ENCODE data around the gene PARD3B.

PARD3B gene

GRCh38 chr2:205024822-205025518 lies 479.7 kb downstream of the PARD3B start:
- peak; percentile 72 for DNase-seq

GRCh38 chr2:205025580-205026240 lies 480.4 kb downstream of the PARD3B start:
- no peak for DNase-seq

- no peak for DNase-seq
Observed at GRCh38 chr2:205030695-205031094, 485.4 kb downstream of the PARD3B start.

- no peak for DNase-seq
Observed at GRCh38 chr2:205032093-205032551, 486.8 kb downstream of the PARD3B start.

GRCh38 chr2:205033431-205033830 lies 488.2 kb downstream of the PARD3B start:
- no peak for DNase-seq

GRCh38 chr2:205034034-205034433 lies 488.8 kb downstream of the PARD3B start:
- no peak for DNase-seq

- no peak for DNase-seq
Observed at GRCh38 chr2:205040323-205040722, 495.0 kb downstream of the PARD3B start.

GRCh38 chr2:205041472-205042130 lies 496.3 kb downstream of the PARD3B start:
- no peak for DNase-seq

- DNase-seq = no peak
Observed at GRCh38 chr2:205043285-205043684, 498.0 kb downstream of the PARD3B start.

- no peak for DNase-seq
Observed at GRCh38 chr2:205045706-205046105, 500.4 kb downstream of the PARD3B start.

GRCh38 chr2:205047273-205047839 lies 502.1 kb downstream of the PARD3B start:
- no peak for DNase-seq

- DNase-seq = no peak
Observed at GRCh38 chr2:205051417-205051816, 506.1 kb downstream of the PARD3B start.

- DNase-seq = no peak
Observed at GRCh38 chr2:205052781-205053180, 507.5 kb downstream of the PARD3B start.

- DNase-seq = no peak
Observed at GRCh38 chr2:205053827-205054410, 508.6 kb downstream of the PARD3B start.

GRCh38 chr2:205054789-205055188 lies 509.5 kb downstream of the PARD3B start:
- no peak for DNase-seq

GRCh38 chr2:205055251-205055650 lies 510.0 kb downstream of the PARD3B start:
- DNase-seq = no peak

GRCh38 chr2:205056151-205056561 lies 510.9 kb downstream of the PARD3B start:
- DNase-seq = no peak

GRCh38 chr2:205058409-205058808 lies 513.1 kb downstream of the PARD3B start:
- DNase-seq = no peak

GRCh38 chr2:205060269-205060668 lies 515.0 kb downstream of the PARD3B start:
- no peak for DNase-seq

GRCh38 chr2:205066081-205066480 lies 520.8 kb downstream of the PARD3B start:
- no peak for DNase-seq

- DNase-seq = no peak
Observed at GRCh38 chr2:205069928-205070327, 524.7 kb downstream of the PARD3B start.

GRCh38 chr2:205070889-205071288 lies 525.6 kb downstream of the PARD3B start:
- DNase-seq = no peak

GRCh38 chr2:205073433-205074020 lies 528.3 kb downstream of the PARD3B start:
- no peak for DNase-seq
